HTR-8/SVneo (cell line): ENCODE results near the gene RNF7.
"Not testable (repeated sequence)": the region's sequence is repeated elsewhere in the genome, so short reads cannot be mapped to it uniquely, and the experiment has no call there.

ENCODE experiments used
- DNase-seq: peaks from one replicate; pipeline ENCODE4 v3.0.0; 2011; ENCODE audit warnings: low spot score, mixed read lengths; ENCODE audit not compliant: insufficient read length
- FAIRE-seq: peaks from 2 replicates; lab custom pipeline; 2011; peaks lifted over from hg19 to GRCh38; lab: Jason Lieb, UNC

RNF7 gene

GRCh38 chr3:141738022-141738890, at the start of gene RNF7:
Gene RNF7, plus strand, starts transcription at chr3:141738298. Its CDS starts 44 bp downstream, at chr3:141738342.
- DNase-seq (peak; percentile 95), FAIRE-seq (peak; percentile 95)

- FAIRE-seq = no peak
- no peak for DNase-seq
Observed at GRCh38 chr3:141690431-141691072, 47.5 kb upstream of the RNF7 start.

- not testable (repeated sequence) for FAIRE-seq, DNase-seq
Observed at GRCh38 chr3:141691471-141691870, 46.6 kb upstream of the RNF7 start.

GRCh38 chr3:141692973-141693372, 45.1 kb upstream of the RNF7 start:
- DNase-seq, FAIRE-seq: not testable (repeated sequence)

- DNase-seq (no peak), FAIRE-seq (peak; percentile 23)
Observed at GRCh38 chr3:141699324-141699723, 38.8 kb upstream of the RNF7 start.

- FAIRE-seq (no peak), DNase-seq (no peak)
Observed at GRCh38 chr3:141699897-141700296, 38.2 kb upstream of the RNF7 start.

GRCh38 chr3:141703367-141703766, 34.7 kb upstream of the RNF7 start:
- DNase-seq, FAIRE-seq: not testable (repeated sequence)

- DNase-seq = peak; percentile 38
- FAIRE-seq = no peak
Observed at GRCh38 chr3:141707741-141708203, 30.3 kb upstream of the RNF7 start.

GRCh38 chr3:141708367-141708766, 29.7 kb upstream of the RNF7 start:
- FAIRE-seq = no peak
- no peak for DNase-seq

GRCh38 chr3:141709126-141709770, 28.9 kb upstream of the RNF7 start:
- DNase-seq (no peak), FAIRE-seq (no peak)

GRCh38 chr3:141710121-141710520, 28.0 kb upstream of the RNF7 start:
- DNase-seq (no peak), FAIRE-seq (no peak)

GRCh38 chr3:141710888-141711616, 27.0 kb upstream of the RNF7 start:
- FAIRE-seq (no peak), DNase-seq (no peak)

- DNase-seq = no peak
- FAIRE-seq = no peak
Observed at GRCh38 chr3:141714671-141715070, 23.4 kb upstream of the RNF7 start.

- DNase-seq (no peak), FAIRE-seq (no peak)
Observed at GRCh38 chr3:141722081-141722480, 16.0 kb upstream of the RNF7 start.

- DNase-seq (no peak), FAIRE-seq (no peak)
Observed at GRCh38 chr3:141722648-141723047, 15.4 kb upstream of the RNF7 start.

- FAIRE-seq (no peak), DNase-seq (no peak)
Observed at GRCh38 chr3:141723255-141723654, 14.8 kb upstream of the RNF7 start.

GRCh38 chr3:141724186-141724585, 13.9 kb upstream of the RNF7 start:
- FAIRE-seq (no peak), DNase-seq (no peak)

GRCh38 chr3:141725036-141725435, 13.1 kb upstream of the RNF7 start:
- no peak for FAIRE-seq
- DNase-seq = no peak

GRCh38 chr3:141726483-141726882, 11.6 kb upstream of the RNF7 start:
- FAIRE-seq (no peak), DNase-seq (no peak)

- no peak for DNase-seq
- no peak for FAIRE-seq
Observed at GRCh38 chr3:141728355-141728892, 9.7 kb upstream of the RNF7 start.
